DMS153 treated with DMSO at 0.1 percent for 48 hours (cell line): ENCODE results near the gene MARCHF3.
"Not testable (repeated sequence)": the region's sequence is repeated elsewhere in the genome, so short reads cannot be mapped to it uniquely, and the experiment has no call there.

ENCODE experiments used
- DNase-seq: peaks from one replicate; lab custom pipeline; 2025; ENCODE audit not compliant: unreplicated experiment; lab: John Stamatoyannopoulos, UW

Gene MARCHF3

GRCh38 chr5:126878634-126879033 is 151.7 kb downstream of the MARCHF3 start:
- DNase-seq: no peak

GRCh38 chr5:126878085-126878484 is 152.3 kb downstream of the MARCHF3 start:
- no peak for DNase-seq

GRCh38 chr5:126877602-126878001 is 152.8 kb downstream of the MARCHF3 start:
- DNase-seq: no peak

GRCh38 chr5:126875303-126875785 is 155.0 kb downstream of the MARCHF3 start:
- DNase-seq: no peak

- no peak for DNase-seq
Measured at GRCh38 chr5:126872561-126873354, 157.6 kb downstream of the MARCHF3 start.

GRCh38 chr5:126871441-126871840 is 158.9 kb downstream of the MARCHF3 start:
- no peak for DNase-seq

- DNase-seq: no peak
Measured at GRCh38 chr5:126869005-126869451, 161.3 kb downstream of the MARCHF3 start.

- no peak for DNase-seq
Measured at GRCh38 chr5:126868338-126869004, 161.9 kb downstream of the MARCHF3 start.

GRCh38 chr5:126866851-126867636 is 163.3 kb downstream of the MARCHF3 start:
- DNase-seq: no peak

GRCh38 chr5:126865299-126865698 is 165.1 kb downstream of the MARCHF3 start:
- DNase-seq: no peak

GRCh38 chr5:126864042-126864688 is 166.2 kb downstream of the MARCHF3 start:
- DNase-seq: no peak

GRCh38 chr5:126863402-126863801 is 167.0 kb downstream of the MARCHF3 start:
- DNase-seq: no peak

- no peak for DNase-seq
Measured at GRCh38 chr5:126858441-126858840, 171.9 kb downstream of the MARCHF3 start.

- DNase-seq: no peak
Measured at GRCh38 chr5:126857472-126858410, 172.6 kb downstream of the MARCHF3 start.

GRCh38 chr5:126855266-126855665 is 175.1 kb downstream of the MARCHF3 start:
- DNase-seq: no peak

- no peak for DNase-seq
Measured at GRCh38 chr5:126854526-126855110, 175.7 kb downstream of the MARCHF3 start.

GRCh38 chr5:126853541-126854307 is 176.6 kb downstream of the MARCHF3 start:
- DNase-seq: not testable (repeated sequence)

GRCh38 chr5:126852841-126853271 is 177.5 kb downstream of the MARCHF3 start:
- DNase-seq: no peak
